Parathyroid adenoma (tissue), 2 donors: ENCODE measurements around the gene RCBTB1.

Source experiments
- H2AFZ ChIP-seq: fragments of 300-600 bp; sonication (generic); one replicate; pipeline ENCODE4 v1.7.0; 2017; ENCODE audit warnings: antibody characterized with exemption, mild to moderate bottlenecking
- H3K27ac ChIP-seq: fragments of 300-600 bp; sonication (generic); one replicate; pipeline ENCODE4 v1.7.0; 2017
- H3K27me3 ChIP-seq: fragments of 300-600 bp; sonication (generic); one replicate; pipeline ENCODE4 v1.7.0; 2017; ENCODE audit warnings: low read length; ENCODE audit not compliant: control insufficient read depth, insufficient read depth
- H3K36me3 ChIP-seq: fragments of 300-600 bp; sonication (generic); one replicate; pipeline ENCODE4 v1.7.0; 2017; ENCODE audit warnings: low read length; ENCODE audit not compliant: control insufficient read depth, insufficient read depth
- H3K4me1 ChIP-seq: fragments of 300-600 bp; sonication (generic); one replicate; pipeline ENCODE4 v1.7.0; 2017; ENCODE audit warnings: control low read depth
- H3K4me2 ChIP-seq: fragments of 300-600 bp; sonication (generic); one replicate; pipeline ENCODE4 v1.7.0; 2017; ENCODE audit warnings: low read length
- H3K4me3 ChIP-seq: fragments of 300-600 bp; sonication (generic); one replicate; pipeline ENCODE4 v1.7.0; 2017; ENCODE audit warnings: low read depth, low read length
- H3K79me2 ChIP-seq: fragments of 300-600 bp; sonication (generic); one replicate; pipeline ENCODE4 v1.7.0; 2017; ENCODE audit warnings: control low read depth
- H3K9ac ChIP-seq: fragments of 300-600 bp; sonication (generic); one replicate; pipeline ENCODE4 v1.7.0; 2017; ENCODE audit warnings: mild to moderate bottlenecking
- H3K9me3 ChIP-seq: fragments of 300-600 bp; sonication (generic); one replicate; pipeline ENCODE4 v1.7.0; 2017; ENCODE audit warnings: low read length; ENCODE audit not compliant: control insufficient read depth
- TF ChIP-seq, protein P1 (sequence below): fragments of 300-600 bp; sonication (generic); IDR thresholded peaks from one replicate; pipeline ENCODE4 v1.7.0; 2017; ENCODE audit warnings: antibody characterized with exemption, mild to moderate bottlenecking
- donor health status: primary hyperparathyroidism.

RCBTB1 gene

DNA sequence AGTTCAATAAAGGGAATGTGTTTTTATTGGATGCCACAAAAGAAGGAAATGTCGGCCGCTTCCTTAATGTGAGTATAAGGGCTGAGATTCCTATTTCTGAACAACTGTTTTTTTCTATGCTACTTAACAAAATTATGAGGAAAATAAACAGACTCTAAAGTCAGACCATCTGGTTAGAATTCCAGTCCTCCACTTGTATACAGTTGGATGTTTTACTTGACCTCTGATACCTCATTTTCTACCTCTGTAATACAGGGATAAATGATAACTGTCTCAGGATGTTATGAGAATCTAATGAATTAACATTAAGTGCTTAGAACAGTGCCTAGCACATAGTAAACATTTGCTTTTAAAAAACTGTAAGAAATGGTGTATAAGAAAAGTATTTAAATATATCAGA is 96.8 kb downstream of the RCBTB1 start:
- TF ChIP-seq, protein P1, sequence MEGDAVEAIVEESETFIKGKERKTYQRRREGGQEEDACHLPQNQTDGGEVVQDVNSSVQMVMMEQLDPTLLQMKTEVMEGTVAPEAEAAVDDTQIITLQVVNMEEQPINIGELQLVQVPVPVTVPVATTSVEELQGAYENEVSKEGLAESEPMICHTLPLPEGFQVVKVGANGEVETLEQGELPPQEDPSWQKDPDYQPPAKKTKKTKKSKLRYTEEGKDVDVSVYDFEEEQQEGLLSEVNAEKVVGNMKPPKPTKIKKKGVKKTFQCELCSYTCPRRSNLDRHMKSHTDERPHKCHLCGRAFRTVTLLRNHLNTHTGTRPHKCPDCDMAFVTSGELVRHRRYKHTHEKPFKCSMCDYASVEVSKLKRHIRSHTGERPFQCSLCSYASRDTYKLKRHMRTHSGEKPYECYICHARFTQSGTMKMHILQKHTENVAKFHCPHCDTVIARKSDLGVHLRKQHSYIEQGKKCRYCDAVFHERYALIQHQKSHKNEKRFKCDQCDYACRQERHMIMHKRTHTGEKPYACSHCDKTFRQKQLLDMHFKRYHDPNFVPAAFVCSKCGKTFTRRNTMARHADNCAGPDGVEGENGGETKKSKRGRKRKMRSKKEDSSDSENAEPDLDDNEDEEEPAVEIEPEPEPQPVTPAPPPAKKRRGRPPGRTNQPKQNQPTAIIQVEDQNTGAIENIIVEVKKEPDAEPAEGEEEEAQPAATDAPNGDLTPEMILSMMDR: no peak
- no peaks in the 10 kb centered on the region for H3K79me2 ChIP-seq
- no peaks in the 10 kb centered on the region for H3K27me3 ChIP-seq
- H2AFZ ChIP-seq: no peak overlapping the region
- no peak overlapping the region for H3K4me3 ChIP-seq
- no peaks in the 10 kb centered on the region for H3K9me3 ChIP-seq
- no peak overlapping the region for H3K27ac ChIP-seq
- no peaks in the 10 kb centered on the region for H3K4me1 ChIP-seq
- H3K9ac ChIP-seq: no peak overlapping the region
- no peak overlapping the region for H3K4me2 ChIP-seq
- no peaks in the 10 kb centered on the region for H3K36me3 ChIP-seq
